KMS-11 (cell line): Measurements from ENCODE around the gene CCDC85B.

Source experiments
- H2AFZ ChIP-seq: fragments of 200-600 bp; sonication (generic); 2 replicates; pipeline ENCODE4 v1.6.1; 2016; ENCODE audit warnings: antibody characterized with exemption, mixed run types, low read depth
- H3K27ac ChIP-seq: fragments of 200-600 bp; sonication (generic); 2 replicates; pipeline ENCODE4 v1.6.1; 2016; ENCODE audit warnings: mild to moderate bottlenecking, mixed run types
- H3K27me3 ChIP-seq: fragments of 200-600 bp; sonication (generic); 2 replicates; pipeline ENCODE4 v1.6.1; 2017; ENCODE audit warnings: mild to moderate bottlenecking, low read depth, mixed run types, moderate library complexity; ENCODE audit not compliant: insufficient read depth
- H3K36me3 ChIP-seq: fragments of 200-600 bp; sonication (generic); 2 replicates; pipeline ENCODE4 v1.6.1; 2017; ENCODE audit warnings: mild to moderate bottlenecking, mixed run types; ENCODE audit not compliant: insufficient read depth
- H3K4me1 ChIP-seq: fragments of 200-600 bp; sonication (generic); 2 replicates; pipeline ENCODE4 v1.6.1; 2016; ENCODE audit warnings: mild to moderate bottlenecking, low read depth, mixed run types; ENCODE audit not compliant: poor library complexity, severe bottlenecking
- H3K4me2 ChIP-seq: fragments of 200-600 bp; sonication (generic); 2 replicates; pipeline ENCODE4 v1.7.0; 2016; ENCODE audit warnings: mild to moderate bottlenecking, mixed run types
- H3K4me3 ChIP-seq: fragments of 200-600 bp; sonication (generic); IDR thresholded peaks from 2 replicates; pipeline ENCODE4 v1.6.1; 2017; ENCODE audit warnings: low read depth, low read length, mixed read lengths; ENCODE audit not compliant: insufficient read depth
- H3K79me2 ChIP-seq: fragments of 200-600 bp; sonication (generic); 2 replicates; pipeline ENCODE4 v1.6.1; 2016; ENCODE audit warnings: low read depth, mixed run types; ENCODE audit not compliant: insufficient read depth
- H3K9ac ChIP-seq: fragments of 200-600 bp; sonication (generic); 2 replicates; pipeline ENCODE4 v1.6.1; 2016; ENCODE audit warnings: mild to moderate bottlenecking, mixed run types
- H4K20me1 ChIP-seq: fragments of 200-600 bp; sonication (generic); 2 replicates; pipeline ENCODE4 v1.6.1; 2016; ENCODE audit warnings: mild to moderate bottlenecking, mixed run types; ENCODE audit not compliant: insufficient read depth
- CTCF ChIP-seq: fragments of 200-600 bp; sonication (generic); conservative IDR thresholded peaks from 2 replicates; pipeline ENCODE4 v1.6.1; 2017; ENCODE audit warnings: low read depth, mild to moderate bottlenecking, antibody characterized with exemption, low read length, moderate library complexity, mixed read lengths

Gene CCDC85B

GRCh38 chr11:65907878-65908277, 17.4 kb downstream of the CCDC85B start:
- Histone ChIP-seq H3K36me3 (no peaks in the 10 kb centered on the region), H3K4me1 (peaks cover 42% of the 10 kb centered on the region), H3K79me2 (no peaks in the 10 kb centered on the region), H3K9ac (no peak overlapping the region), H2AFZ (no peak overlapping the region), H4K20me1 (no peaks in the 10 kb centered on the region), H3K4me3 (no peak overlapping the region), H3K4me2 (no peak overlapping the region), H3K27me3 (no peaks in the 10 kb centered on the region), H3K27ac (no peak overlapping the region)
- no peak for TF ChIP-seq CTCF

- no peak for TF ChIP-seq CTCF
- no peaks in the 10 kb centered on the region for H4K20me1 ChIP-seq
- H3K79me2 ChIP-seq: no peaks in the 10 kb centered on the region; the same call in 1 of the 2 replicates
- no peak overlapping the region for H3K4me2 ChIP-seq
- no peak overlapping the region for H2AFZ ChIP-seq
- H3K27ac ChIP-seq: no peak overlapping the region
- no peak overlapping the region for H3K9ac ChIP-seq
- no peaks in the 10 kb centered on the region for H3K27me3 ChIP-seq
- H3K4me3 ChIP-seq: no peak overlapping the region
- H3K4me1 ChIP-seq: peaks cover 38% of the 10 kb centered on the region
- no peaks in the 10 kb centered on the region for H3K36me3 ChIP-seq
These were observed 21.5 kb downstream of the CCDC85B start for GRCh38 chr11:65911682-65912568.

GRCh38 chr11:65912845-65913244, 22.4 kb downstream of the CCDC85B start:
- no peak overlapping the region for H3K27ac ChIP-seq
- H3K4me2 ChIP-seq: no peak overlapping the region
- no peaks in the 10 kb centered on the region for H3K27me3 ChIP-seq
- H3K36me3 ChIP-seq: no peaks in the 10 kb centered on the region
- no peak overlapping the region for H3K4me3 ChIP-seq
- H3K79me2 ChIP-seq: peaks cover 5% of the 10 kb centered on the region; the same call in 1 of the 2 replicates
- H3K4me1 ChIP-seq: peaks cover 43% of the 10 kb centered on the region
- TF ChIP-seq CTCF: no peak
- H3K9ac ChIP-seq: no peak overlapping the region
- H2AFZ ChIP-seq: no peak overlapping the region
- no peaks in the 10 kb centered on the region for H4K20me1 ChIP-seq

- Histone ChIP-seq H3K27me3 (no peaks in the 10 kb centered on the region), H2AFZ (no peak overlapping the region), H3K27ac (no peak overlapping the region), H4K20me1 (no peaks in the 10 kb centered on the region), H3K4me3 (no peak overlapping the region), H3K4me1 (peaks cover 29% of the 10 kb centered on the region), H3K36me3 (no peaks in the 10 kb centered on the region), H3K4me2 (no peak overlapping the region), H3K79me2 (peaks cover 13% of the 10 kb centered on the region; the same call in 1 of the 2 replicates), H3K9ac (no peak overlapping the region)
- TF ChIP-seq CTCF: no peak
These were observed 24.8 kb downstream of the CCDC85B start for GRCh38 chr11:65915101-65915820.
